Stromal cell of bone marrow (primary cell): ENCODE measurements around the gene F10.

Source experiments
- DNase-seq: peaks from one replicate; pipeline ENCODE4 v3.0.0-alpha.2; 2012; ENCODE audit warnings: low read depth

F10 gene

GRCh38 chr13:113086991-113087922 lies 35.3 kb upstream of the F10 start:
- no peak for DNase-seq

DNA sequence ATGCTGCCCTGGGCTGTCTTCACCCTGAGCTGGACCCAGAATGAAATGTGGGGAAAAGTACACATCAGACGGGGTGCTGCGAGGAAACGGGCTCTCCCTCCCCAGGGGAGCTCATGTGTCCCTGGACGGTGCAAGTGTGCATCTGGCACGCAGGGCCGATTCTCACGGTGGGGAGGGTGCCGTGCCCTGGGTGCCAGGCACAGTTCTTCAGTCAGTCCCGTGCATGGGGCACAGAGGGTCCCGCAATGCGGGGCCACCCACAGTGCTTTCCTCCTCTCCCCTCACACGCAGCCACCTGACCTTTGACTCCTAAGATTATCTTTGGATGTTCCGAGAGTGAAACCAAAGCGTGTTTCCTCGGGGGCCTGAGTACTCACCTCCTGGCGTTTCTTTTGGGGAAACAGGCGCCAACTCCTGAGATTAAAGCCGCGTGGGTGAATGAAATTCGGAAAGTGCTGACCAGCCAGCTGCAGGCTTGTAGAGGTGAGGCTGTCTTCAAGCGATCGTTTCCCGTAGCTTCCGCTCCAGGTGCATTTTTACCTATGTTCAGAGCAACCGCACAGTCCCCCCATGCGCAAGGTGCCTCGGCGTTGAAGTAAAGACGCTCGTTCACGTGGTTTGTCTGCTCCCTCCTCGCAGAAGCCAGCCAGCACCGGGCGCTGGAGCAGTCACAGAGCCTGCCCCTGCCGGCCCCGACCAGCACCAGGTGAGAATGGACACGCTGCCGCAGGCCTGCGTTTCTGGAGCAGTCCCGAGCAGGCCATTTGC lies 34.5 kb upstream of the F10 start:
- no peak for DNase-seq

GRCh38 chr13:113088691-113089020 lies 33.9 kb upstream of the F10 start:
- no peak for DNase-seq

DNA sequence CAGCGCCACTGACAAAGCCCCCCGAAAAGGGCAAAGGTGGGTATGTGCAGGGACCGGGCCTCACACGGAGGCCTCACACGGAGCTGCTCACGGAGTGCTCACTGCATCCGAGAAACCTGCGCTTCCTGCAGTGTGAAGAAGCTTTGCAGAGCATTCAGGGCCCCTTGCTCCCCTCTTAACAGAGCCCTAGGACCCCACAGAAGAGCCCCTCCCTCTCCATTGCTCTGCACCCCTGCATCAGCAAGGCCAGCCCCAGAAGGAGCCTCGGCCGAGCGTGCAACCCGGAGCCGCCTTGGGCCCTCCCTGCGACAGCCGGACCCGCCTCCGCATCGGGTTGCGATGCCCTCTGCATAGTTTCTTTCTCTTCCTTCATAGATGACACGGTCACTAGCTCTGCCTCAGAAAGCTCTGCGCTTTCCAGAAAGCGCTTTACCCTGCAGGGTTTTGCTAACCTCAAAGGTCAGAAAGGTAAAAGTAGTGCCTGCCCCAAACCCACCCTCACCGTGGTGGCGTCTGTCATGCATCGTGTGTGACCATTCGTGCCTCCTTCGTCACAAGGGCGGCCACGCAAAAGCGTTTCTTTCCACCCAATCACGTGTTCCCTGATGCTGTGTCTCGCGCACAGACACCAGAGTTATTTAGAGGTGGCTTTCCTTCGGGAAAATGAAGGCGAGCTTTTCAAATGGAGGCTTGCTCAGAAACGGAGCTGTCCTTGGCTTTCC lies 32.7 kb upstream of the F10 start:
- DNase-seq = no peak

- no peak for DNase-seq
Observed at GRCh38 chr13:113090415-113090770, 32.2 kb upstream of the F10 start.

- no peak for DNase-seq
Observed at GRCh38 chr13:113090806-113091205, 31.8 kb upstream of the F10 start.

DNA sequence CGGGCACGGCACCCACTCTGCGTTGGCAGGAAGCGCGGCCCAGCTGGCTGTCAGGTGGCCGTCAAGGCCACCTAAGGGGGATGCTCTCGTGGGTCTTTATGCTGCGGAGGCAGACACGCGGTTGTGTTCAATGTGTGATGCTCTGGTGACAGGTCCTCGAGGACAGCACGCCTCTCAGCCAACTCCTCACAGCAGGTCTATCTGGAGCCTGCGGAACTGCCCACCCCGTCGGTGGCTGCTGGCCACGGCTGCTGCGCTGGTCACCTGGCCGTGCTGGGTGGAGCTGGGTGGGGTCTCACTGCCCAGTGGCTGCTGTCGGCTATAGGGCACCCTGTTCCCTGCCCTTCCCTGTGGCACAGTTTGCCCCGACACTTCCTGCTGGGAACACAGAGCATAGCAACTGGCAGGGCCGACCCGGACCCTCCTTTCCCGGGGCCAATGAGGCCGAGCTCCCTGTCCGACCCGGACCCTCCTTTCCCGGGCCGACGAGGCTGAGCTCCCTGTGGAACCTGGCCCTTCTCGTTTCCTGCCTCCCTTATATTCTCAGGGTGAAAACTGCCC lies 31.3 kb upstream of the F10 start:
- DNase-seq = no peak

DNA sequence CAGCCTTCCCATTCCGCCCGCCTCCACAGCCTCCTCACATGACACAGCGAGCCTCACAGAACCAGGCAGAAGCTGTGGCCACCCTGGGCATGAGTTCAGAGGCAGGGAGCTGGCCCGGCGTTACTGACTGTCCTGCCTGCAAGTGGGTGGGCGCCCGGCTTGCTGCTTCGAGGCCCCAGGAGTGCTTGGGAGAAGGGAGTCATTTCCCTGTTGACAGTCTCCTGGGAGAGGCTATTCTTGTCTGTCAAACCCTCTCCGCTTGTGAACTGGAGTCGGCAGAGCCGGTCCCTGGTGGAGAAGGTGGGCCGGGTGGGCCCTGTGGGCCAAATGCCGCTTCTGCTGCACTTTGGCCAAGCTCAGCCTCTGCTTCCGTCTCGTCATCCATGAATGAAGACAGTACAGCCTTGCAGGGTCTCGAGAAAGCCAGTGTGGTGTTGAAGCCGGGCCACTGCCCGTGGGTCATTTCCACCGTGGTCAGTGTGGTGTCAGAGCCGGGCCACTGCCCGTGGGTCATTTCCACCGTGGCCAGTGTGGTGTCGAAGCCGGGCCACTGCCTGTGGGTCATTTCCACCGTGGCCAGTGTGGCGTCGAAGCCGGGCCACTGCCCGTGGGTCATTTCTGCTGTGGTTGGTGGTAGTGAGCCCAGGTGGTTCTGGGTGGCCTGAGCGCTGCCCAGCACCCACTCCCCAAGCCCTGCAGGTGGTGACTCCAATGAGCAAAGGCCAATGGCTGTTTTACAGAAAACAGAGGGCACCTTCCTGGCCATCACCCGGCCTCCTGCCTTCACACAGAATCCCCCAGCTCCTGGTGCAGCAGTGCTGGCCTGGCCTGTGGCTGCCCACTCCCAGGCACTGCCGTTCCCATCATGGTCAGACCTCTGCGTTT lies 30.5 kb upstream of the F10 start:
- DNase-seq = no peak

DNA sequence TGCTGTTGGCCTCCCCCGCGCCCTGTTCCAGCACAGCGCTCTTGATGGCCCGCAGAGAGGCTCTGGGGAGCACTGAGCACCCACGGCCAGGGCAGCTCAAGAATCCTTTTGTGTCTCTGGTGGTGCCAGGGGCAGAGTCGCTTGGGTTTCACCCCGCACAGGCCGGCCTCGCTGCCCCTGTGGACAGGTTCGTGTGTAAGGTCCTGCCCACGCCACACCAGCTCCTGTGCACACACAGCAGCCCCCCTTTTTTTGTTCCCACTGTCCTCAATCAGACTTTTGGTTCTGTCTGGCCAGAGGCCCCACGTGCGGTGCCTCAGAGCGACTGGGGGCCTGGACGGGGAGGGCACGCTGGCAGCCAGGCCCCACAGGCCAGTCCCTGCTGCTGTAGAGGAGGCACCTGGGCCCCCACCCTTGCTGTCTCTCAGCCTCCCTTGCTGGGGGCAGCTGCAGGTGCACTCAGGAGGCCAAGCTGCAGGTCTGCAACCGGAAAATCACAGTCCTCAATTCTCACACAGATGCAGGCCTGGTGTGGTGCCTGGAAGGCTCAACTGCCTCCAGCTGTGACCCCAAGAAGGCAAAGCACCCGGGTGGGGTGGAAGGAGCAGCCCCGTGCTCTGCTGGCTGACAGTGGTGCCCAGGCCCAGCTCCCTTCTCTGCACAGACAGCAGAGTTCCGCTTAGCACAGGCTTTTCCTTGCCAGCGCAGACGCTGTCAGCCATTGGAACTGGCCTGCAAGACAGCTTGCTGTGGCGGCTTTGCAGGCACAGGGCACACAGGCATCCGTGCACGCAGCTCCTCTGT lies 29.6 kb upstream of the F10 start:
- no peak for DNase-seq

DNA sequence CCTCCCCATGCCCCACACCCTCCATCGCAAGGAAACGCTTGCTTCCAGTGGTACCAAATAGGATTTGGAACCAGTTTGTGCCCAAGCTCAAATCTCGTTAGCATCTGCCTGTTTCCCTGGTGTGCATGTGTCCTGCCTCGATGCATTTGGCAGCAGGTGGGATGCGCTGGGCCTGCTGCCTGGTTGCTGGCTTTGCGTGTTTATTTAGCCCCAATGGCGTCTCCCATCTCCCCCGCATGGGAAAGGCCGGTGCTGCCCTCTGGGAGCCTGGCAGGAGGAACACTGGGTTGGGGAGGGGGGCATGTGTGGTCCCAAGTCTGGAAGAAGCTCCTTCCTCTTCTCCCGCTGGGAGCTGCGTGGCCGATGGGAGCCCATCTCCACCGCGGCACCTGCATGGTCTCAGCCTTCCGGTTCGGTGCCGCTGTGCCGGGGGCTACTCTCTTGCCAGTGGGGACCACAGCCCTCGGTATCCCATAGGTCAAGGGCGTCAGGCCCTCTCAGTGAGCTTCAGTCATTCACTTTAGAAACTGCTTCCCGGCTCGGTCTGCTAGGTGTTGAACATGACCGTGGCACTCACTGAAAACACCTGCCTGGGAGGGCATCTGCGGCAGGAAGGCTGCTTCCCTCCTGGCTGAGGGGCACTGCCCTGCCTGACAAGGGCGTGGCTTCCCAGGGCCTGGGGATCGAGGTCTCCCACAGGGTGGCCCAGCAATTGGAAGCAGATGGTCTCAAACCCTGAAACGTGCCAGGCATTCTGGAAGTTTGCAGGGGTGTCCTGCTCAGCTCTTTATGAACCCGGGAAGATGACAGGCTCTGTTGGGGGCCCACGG lies 28.8 kb upstream of the F10 start:
- DNase-seq = no peak

GRCh38 chr13:113094410-113094800 lies 28.2 kb upstream of the F10 start:
- no peak for DNase-seq

- no peak for DNase-seq
Observed at GRCh38 chr13:113095146-113096051, 27.2 kb upstream of the F10 start.

DNA sequence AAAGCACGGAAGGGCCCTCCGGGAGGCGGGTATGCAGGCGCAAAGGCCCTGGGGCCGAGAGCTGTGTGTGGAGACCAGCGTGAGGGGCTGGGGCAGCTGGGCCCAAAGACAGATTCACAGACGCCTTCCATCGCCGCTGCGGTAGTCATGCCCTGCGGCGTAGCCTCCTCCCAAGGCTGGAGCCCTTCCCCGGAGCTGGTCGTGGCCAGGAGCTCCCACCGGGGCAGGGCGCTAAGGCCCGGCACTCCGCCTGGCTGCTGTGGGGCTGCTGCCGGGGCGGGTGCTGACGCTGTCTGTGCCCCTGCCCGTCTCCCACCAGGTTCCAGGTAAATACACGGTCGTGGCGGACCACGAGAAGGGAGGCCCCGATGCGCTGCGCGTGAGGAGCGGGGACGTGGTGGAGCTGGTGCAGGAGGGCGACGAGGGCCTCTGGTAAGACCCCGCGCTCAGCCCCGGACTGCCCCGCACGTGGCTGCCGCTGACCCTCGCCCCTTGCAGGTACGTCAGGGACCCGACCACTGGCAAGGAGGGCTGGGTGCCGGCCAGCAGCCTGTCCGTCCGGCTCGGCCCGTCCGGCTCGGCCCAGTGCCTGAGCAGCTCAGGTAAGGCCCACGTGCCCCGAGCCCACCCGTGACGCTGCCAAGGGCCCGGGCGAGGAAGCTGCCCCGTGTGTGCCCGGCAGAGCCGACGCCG lies 26.4 kb upstream of the F10 start:
- no peak for DNase-seq

DNA sequence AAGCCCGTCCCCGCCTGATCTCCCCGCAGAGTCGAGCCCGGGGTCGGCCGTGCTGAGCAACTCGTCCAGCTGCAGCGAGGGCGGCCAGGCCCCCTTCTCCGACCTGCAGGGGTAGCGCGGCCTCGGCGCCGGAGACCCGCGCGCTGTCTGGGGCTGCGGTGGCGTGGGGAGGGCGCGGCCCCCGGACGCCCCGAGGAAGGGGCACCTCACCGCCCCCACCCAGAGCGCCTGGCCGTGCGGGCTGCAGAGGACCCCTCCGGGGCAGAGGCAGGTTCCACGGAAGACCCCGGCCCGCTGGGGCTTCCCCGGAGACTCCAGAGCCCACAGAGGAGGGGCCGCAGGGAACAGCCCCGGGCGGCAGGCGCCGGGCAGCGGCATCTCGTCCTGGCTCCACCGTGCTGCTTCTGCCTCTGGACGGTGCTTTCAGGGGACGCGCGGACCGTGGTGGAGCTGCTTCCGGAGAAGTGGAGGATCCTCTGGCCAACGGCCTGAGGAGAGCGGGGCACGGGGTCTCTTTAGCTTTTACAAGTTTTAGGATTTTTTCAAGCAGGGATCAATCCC lies 25.8 kb upstream of the F10 start:
- DNase-seq = no peak

GRCh38 chr13:113097651-113098050 lies 24.9 kb upstream of the F10 start:
- no peak for DNase-seq

DNA sequence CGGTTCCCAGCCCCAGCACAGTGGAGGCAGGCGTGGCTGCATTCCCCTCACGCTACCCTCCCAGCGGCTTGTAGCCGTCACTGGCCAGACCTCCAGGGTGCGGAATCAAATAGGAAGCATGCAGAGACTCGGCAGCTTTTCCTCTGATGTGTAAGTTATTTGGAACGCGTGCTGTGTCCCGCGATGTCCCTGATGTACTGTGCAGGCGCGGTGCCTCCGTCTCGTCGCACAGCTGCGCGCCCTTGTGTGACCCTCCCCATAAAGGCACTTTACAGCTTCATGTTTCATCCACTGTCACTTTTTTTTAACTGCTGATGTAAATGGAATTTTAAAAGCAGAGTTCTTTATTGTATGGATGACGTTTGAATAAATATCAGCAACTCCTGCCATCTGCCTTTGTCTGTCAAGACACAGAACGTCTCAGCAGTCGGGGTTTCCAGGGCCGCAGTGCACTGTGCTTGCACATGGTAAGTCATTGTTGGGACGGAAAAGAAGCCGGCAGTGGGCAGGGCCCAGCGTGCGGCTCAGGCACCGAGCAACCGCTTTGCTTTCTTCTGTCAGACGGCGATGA lies 24.4 kb upstream of the F10 start:
- no peak for DNase-seq

DNA sequence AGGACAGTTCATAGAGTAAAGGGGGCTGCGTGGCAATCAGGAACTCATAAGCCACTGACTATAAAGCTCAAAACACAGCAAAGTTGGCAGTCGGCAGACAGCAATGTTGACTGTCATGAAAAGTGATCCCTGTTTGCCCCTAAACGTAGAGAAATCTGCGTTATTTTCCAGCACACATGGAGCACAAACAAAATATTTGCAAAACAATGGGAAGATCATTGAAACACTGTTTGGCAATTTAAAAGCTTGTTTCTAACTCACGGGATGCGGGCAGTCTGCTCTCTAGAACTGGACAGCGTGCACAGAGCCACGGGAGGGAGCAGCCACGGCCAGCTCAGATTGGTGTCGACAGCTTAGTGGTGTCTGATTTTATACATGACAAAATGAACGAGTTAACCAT lies 23.5 kb upstream of the F10 start:
- no peak for DNase-seq
